SU-DHL-6 (cell line): Measurements from ENCODE around the gene PPP2R2D.

Source experiments
- EZH2phosphoT487 ChIP-seq: fragments of 200-600 bp; sonication (generic), shearing (Covaris generic); conservative IDR thresholded peaks from 2 replicates; pipeline ENCODE4 v1.6.1; 2018; ENCODE audit warnings: mild to moderate bottlenecking, antibody characterized with exemption, low read length, moderate library complexity, mixed read lengths
- TF ChIP-seq, protein P1 (sequence below): fragments of 200-600 bp; sonication (generic); IDR thresholded peaks from one replicate; pipeline ENCODE4 v1.5.1; 2017; ENCODE audit warnings: antibody characterized with exemption, mild to moderate bottlenecking, low read length, moderate library complexity; ENCODE audit not compliant: insufficient read depth, poor library complexity, severe bottlenecking

DNA sequence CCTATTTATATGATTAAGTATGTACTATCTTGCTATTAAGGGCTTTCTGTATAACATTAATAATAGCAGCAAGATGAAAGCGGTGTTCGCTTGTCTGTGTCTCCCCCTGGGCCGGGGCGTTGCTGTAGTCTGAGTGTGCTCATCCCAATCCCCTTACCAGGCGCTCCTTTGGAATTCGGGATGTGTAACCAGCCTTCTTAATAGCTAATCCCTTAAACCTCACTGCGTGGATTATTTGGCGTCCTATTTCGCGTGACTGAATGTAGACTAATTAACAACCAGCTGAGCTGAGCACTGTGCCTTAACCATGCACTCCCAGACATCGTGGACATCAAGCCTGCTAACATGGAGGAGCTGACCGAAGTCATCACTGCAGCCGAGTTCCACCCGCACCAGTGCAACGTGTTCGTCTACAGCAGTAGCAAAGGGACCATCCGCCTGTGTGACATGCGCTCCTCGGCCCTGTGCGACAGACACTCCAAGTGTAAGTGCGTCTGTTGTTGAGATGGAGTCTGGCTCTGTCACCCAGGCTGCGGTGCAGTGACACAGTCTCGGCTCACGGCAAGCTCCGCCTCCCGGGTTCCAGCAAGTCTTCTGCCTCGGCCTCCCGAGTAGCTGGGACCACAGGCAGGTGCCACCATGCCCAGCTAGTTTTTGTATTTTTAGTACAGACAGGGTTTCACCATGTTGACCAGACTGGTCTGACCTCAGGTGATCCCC lies 44.3 kb downstream of the PPP2R2D start:
- TF ChIP-seq, protein P1, sequence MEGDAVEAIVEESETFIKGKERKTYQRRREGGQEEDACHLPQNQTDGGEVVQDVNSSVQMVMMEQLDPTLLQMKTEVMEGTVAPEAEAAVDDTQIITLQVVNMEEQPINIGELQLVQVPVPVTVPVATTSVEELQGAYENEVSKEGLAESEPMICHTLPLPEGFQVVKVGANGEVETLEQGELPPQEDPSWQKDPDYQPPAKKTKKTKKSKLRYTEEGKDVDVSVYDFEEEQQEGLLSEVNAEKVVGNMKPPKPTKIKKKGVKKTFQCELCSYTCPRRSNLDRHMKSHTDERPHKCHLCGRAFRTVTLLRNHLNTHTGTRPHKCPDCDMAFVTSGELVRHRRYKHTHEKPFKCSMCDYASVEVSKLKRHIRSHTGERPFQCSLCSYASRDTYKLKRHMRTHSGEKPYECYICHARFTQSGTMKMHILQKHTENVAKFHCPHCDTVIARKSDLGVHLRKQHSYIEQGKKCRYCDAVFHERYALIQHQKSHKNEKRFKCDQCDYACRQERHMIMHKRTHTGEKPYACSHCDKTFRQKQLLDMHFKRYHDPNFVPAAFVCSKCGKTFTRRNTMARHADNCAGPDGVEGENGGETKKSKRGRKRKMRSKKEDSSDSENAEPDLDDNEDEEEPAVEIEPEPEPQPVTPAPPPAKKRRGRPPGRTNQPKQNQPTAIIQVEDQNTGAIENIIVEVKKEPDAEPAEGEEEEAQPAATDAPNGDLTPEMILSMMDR = no peak
- TF ChIP-seq EZH2phosphoT487 = no peak
